ENCODE measurements around the gene CLDN11.

CLDN11 gene

DNA sequence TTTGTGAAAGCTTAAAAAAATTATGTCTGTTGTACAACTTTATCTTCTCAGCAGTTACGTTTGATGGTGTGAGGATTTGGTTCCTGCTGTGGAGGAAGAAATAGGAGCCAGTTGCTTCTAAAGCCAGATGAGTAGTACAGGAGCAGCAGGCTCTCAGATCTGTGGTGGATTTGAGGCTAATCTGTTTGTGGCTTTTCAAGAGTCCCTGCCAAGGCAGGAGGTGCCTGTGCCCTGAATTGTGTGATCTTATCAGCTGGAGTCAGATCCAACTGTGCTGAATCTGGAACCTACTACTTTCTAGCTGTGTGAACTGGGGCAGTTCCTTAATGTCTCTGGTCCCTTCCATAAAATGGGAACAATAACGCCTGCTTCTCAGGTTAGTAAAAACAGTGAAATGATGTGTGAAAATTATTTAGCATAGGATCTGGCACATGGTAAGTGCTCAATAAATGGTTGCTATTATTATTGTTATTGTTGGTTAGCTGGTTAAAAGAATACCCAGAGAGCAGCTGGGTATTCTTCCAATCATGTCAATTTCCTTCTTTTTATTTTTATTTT lies 7.7 kb downstream of the CLDN11 start:
- DNase-seq (ENCODE audit: low spot score) = no peak

DNA sequence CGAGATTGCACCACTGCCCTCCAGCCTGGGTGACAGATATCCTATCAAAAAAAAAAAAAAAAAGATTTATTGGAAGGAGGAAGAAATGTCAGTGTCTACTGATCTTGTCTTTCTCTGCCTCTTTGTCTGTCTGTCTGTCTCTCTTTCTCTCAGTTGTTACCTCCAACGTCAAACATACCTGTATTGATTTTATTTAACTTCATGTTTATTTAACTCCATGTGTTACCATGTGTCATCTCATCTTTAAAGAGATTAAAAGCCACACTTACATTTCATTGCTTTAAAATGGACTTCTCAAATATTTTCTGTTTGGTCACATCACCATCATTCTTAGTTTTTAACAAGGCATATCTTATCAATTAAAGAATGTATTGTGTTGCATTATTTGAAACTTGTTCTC lies 9.4 kb downstream of the CLDN11 start:
- no peak for DNase-seq (ENCODE audit: low spot score)

DNA sequence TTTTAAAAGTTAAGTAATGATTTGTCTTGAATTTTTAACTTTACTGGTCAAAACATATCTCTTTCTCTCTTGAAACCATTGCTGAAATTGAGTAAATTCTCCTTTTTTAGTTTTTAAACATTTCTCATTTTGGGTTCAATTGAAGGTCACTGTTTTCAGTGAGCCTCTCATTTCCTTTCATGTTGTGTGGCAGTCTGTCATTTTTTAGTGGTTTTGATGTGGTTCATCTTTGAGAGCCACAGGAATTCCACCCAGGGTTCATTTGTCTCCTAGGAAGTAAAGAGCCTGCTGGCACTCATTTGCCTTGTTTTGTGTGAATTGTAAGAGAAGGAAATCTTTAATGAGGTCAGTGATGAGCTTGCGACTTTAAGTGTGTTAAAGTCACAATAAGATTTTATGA lies 10.4 kb downstream of the CLDN11 start:
- no peak for DNase-seq (ENCODE audit: low spot score)

DNA sequence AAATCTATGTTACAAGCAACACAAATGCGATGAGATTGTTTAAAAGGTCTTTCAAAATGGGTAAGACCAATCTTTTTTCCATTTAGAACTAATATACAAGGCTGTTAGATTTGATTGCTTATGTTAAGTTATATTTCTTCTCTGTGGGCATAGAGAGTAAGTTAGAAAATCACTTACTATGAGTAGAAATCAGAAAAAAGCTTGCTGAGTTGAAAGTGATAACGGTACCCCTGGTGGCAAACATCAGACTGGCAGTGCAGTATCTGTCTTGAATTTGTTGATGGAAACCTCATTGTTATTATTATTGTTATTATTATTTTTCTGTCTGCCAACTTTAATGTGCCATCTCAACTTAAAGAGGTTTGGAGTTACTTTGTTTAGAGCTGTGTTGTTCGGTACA lies 12.4 kb downstream of the CLDN11 start:
- no peak for DNase-seq (ENCODE audit: low spot score)

DNA sequence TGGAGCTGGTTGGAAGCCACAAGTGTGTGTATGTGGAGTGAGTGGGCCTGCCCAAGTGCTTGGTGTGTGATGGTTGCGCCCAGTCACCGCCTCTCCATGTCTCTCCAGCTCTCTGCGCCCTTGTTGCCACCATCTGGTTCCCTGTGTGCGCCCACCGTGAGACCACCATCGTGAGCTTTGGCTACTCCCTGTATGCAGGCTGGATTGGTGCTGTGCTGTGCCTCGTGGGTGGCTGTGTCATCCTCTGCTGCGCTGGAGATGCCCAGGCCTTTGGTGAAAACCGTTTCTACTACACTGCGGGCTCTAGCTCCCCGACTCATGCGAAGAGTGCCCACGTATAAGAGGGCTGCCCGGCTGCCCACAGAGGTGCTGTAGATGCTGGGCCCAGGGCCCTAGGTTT lies 13.7 kb downstream of the CLDN11 start:
- DNase-seq (ENCODE audit: low spot score) = no peak

DNA sequence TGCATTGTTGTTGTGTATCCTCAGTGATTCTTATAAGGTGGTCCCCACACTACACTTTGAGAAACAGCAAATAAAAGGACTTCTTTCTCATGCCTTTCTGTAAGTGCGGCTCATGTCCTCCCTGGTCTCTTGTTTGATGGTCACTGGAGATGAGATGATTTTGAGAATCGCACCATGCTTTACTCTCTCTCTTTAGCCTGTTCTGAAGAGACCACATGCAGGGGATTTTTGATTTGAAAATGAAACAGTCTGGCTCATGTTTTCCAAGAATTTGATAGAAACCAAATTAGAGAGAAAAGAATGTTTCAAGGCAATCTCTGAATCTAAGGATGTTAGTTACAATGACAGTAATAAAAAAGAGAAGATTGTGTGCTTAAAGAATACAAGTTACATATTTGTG lies 18.0 kb downstream of the CLDN11 start:
- no peak for DNase-seq (ENCODE audit: low spot score)

DNA sequence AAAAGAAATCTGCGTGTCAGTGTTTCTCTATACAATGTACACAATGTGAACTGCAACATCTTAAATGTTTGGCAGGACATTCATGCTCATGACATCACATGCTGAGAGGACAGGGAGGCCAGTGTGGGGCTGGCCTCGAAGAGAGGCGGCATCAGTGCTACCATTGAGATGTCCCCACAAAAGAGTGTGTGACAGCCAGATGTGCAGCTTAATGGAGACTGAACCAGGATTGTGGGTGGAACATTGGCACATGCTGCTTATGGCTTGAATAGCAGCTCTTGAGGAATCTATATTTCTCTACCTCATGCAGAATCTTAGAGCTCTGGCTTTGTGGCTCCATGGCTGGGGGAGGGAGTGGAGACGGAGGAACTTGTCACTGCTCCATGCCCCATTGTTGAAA lies 18.5 kb downstream of the CLDN11 start:
- no peak for DNase-seq (ENCODE audit: low spot score)

DNA sequence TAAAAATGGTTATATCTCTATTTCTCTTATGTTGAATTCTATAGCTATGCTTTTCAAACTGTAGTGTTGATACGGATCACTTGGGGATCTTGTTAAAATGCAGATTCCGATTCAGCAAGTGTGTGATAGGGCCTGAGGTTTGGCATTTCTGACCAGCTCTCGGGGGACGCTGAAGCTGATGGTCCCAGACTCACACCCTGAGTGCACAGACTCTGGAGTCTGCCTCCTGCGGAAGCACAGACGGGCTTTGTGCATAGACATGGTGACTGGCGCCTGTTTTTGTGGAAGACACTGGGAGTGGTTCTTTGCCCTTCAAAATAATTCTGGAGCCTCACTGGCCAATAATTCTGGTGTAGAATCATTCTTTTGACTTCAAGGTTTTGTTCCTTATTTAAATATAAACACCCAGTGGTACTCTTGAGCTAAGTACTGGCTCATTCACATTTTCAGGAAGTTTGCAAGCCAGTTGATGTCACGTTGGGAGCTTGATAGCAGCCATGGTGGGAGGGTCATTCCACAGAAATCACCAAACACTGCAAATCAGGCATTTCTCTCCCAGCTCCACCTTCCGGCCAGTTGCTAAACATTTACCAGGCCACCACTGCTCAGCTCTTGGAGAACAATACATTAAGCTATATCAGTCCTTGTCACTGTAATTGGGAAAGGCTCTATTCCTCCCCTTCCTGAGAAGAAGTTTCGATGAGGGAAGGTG lies 19.2 kb downstream of the CLDN11 start:
- DNase-seq (ENCODE audit: low spot score) = no peak

DNA sequence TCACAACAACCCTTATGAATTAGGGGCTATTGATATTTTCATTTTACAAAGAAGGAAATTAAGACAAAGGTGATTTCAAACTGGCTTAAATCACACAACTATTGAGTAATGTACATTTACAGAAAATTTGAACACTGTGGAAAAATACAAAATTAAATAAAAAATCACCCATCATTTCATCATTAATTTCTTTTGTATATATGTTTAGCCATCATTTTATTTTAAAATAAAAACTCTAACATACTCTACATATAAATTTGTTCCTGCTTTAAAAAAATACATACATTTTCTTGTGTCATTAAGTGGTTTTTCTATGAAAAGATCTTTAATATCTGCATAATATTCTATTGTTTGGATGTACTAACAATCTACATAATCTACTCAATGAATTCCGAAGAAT lies 20.2 kb downstream of the CLDN11 start:
- no peak for DNase-seq (ENCODE audit: low spot score)

DNA sequence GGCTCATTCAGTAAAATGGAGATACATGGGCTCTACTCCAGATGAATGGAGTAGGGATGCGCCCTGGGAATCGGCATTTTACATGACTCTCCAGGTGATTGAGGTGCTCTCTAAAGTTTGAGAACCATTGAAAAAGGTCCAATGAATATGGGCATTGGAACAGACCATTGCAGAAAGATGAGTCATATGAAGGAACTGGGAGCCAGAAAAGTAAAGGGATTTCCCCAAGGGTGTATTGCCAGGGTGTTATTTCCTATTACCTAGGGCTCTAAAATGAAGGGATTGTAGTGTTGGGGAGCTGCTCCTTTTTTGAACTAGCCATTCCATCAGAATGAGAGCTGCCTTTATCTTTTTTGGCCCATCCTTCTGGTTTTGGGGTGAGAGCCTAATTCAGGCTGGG lies 21.7 kb downstream of the CLDN11 start:
- DNase-seq (ENCODE audit: low spot score) = no peak

DNA sequence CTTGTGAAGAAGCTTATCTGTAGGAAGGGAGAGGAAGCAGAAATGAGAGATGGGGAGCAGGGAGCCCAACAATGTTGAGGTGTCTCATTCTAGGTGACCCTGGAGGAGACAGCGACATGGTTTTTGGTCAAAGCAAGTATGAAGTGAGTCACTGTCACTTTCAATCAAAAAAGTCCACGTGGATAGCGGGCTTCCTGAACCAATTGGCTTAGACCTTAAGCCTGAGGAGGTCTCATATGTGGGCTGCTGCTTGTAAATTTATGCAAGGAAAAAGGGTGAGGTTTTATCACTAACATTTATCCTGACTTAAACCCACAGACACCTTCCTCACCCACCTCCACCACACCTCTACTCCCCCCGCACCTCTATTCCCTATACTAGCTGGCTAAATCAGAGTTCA lies 22.7 kb downstream of the CLDN11 start:
- DNase-seq (ENCODE audit: low spot score) = no peak

DNA sequence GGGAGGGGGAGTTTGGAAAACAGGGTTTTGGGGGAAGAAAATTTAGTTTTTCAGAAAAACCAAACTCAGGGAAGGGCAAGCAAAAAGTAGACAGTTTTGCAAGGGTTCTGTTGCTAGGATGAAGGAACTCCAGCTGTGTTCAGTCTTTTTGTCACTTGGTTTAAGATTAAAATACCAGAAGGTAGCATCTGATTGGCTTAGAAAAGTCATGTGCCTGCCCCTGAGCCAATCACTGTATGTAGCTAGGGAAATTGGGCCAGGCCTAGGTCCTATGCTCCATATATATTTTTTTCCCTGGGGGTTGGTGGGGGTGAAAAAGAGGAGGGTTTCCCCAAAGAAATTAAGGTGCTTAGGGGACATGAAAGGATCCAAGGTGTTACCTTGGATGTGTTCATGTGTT lies 24.3 kb downstream of the CLDN11 start:
- DNase-seq (ENCODE audit: low spot score) = no peak

DNA sequence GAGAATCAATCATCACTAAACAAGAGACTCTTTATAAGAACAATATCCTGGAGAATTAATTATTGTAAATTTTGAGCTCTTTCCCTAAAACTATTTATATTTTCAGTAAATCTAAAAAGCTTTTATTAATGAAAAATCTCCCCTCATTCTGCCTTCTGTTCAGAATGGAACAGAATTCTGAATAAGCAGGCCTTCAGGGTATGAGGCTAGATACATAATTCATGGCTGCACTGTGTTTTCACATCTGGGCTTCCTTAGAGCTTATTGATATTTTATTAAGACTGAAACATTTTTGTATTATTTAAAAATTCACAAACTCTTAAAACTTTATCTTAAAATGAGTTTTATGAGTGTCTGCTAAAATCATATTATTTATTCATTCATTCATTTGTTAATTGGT lies 24.8 kb downstream of the CLDN11 start:
- DNase-seq (ENCODE audit: low spot score) = no peak

DNA sequence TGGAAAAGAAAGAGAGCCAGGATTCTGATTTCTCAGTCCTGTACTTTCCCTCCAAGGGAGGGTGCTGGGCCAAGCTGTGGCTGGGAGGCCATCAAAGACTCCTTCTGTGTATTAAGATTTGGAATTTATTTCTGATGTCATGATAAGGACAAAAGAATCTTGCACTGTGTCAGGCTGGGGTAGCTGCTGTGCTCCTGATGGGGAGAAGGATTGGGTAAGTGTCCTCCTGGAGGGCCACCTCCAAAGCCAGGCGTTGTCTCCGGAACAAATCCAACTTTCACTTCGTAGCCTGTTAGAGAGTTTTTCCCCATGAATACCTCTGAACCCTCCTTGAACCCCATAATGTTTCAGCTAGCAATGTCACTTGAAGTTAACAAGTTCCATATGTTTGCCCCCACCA lies 29.9 kb downstream of the CLDN11 start:
- DNase-seq (ENCODE audit: low spot score) = no peak

DNA sequence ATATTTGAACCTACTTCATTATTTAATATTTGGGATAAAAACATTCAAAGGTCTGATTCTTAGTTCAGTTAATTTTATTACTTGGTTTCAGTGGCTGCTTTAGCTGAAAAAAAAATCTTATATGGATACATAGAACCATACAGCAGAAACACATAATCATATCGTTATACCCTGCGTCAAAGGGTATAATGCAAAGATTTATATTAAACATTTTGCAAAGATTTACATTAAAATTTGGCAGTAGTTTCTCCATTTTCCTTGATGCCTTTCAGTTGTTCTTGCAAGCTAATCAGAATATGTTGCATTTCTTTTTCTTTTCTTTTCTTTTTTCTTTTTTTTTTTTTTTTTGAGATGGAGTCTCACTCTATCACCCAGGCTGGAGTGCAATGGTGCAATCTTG lies 31.4 kb downstream of the CLDN11 start:
- no peak for DNase-seq (ENCODE audit: low spot score)

DNA sequence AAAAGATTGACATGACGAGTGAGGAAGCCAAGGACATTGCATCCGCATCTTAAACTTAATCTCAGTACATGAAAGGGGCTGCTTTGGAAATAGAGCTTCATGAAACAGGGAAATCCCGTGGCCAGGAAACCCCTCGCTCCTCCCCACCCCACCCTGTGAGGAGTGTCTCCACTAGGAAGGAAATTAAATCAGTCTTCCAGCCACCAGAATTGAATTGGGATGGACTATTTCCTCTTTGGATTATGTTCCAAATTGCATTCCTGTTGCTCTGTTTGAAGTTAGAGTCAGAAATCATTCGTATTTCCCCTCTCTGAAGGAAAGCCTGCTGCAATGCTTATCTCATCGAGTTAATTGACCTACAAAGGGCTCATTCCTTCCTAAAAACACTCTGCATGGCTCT lies 35.8 kb downstream of the CLDN11 start:
- DNase-seq (ENCODE audit: low spot score) = no peak

DNA sequence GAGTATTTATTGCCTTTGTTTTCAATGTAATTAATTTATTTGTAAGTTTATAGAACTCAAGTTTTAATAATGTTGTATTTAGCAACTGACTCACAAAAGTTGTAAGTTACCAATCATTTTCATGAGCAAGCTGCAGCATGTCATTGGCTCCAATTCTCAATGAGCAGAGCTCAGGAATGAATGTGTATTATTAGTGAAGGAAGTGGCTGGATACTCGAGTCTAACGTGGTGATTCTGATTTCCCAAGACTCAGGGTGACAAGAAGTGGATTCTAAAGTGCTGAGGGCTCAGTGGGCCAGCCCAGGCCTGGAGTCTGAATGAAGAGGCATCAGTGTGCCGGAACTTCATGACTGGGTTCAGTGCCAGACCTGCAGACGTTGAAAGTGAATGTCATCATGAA lies 39.6 kb downstream of the CLDN11 start:
- DNase-seq (ENCODE audit: low spot score) = no peak

DNA sequence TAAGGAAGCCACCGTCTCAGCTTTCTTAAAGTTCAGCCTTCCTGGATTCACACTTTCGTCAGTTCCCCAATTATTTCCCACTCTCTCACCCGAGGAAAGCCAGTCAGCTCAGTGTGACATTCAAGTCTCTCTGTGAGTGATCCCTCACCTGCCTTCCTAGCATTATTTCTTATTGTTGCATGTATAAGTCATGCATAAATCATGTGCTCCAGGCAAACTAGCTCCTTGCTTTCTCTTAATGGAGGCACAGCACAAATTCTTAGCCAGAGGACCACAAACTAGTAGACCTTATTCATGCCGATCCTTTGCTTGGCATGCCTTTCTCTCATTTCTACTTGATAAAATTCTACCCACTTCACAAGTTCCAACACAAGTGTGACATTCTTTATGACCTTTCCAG lies 44.3 kb downstream of the CLDN11 start:
- no peak for DNase-seq (ENCODE audit: low spot score)

DNA sequence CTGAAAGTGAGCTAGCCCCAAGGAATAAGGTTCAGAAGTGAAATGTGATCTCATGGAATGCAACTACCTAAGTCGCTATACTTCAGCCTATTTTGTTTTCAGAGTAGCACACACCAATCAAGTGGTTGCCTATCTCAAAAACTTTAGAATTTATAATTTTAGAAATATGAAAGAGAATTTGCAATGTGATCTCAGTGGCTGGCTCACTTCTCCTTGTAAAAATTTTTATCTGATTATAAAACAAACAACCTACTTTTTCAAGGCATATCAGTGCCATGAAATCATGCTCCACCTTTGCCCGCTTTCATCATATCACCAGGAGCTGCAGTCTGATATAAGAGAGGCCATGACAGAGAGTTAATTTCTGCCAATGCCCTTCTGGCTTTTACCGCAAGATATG lies 47.3 kb downstream of the CLDN11 start:
- DNase-seq (ENCODE audit: low spot score) = no peak

DNA sequence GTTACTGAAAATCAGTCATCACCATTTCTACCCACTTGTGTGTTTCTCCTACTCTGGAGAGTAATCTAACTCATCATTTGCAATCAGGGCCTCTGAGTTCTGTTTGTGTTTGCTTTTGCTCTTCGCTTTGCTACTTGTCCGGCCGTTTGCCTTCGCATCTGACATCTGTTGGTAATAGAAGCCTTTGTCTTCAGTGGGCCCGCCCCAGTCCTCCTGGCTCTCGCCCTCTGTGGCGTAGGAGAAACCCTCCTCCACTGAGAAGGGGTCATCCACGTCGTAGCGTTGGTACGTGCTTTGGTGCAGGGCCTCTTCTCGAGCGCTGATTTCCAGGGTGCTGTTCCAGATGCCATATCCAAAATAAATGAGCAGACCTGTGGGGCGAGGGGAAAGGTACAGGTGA lies 48.3 kb downstream of the CLDN11 start:
- no peak for DNase-seq (ENCODE audit: low spot score)

DNA sequence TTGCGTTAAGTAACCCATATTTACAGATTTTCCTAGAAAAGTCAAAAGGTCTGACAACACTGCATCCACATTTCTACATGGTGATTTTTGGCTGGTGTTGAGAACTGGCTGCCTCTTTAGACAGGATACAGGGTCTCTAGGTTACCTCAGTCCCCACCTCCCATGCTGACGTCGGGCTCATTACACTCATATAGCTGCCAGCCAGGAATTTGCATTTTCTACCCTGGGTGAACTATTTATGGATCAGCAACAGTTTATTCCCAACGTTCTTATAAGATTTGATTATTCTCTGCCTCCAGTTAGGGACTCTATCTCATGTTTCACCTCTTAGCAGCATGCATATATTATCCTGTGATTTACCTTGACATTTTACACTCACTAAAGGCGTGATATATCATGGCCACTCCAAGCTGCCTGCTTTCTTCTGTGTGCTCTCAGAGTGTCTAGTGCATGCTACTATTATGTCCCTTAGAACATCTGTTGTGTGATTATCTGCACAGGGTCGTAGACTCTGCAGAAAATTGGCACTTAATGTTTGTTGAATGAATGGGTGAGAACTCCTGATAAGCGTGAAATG lies 49.0 kb downstream of the CLDN11 start:
- DNase-seq (ENCODE audit: low spot score) = no peak

DNA sequence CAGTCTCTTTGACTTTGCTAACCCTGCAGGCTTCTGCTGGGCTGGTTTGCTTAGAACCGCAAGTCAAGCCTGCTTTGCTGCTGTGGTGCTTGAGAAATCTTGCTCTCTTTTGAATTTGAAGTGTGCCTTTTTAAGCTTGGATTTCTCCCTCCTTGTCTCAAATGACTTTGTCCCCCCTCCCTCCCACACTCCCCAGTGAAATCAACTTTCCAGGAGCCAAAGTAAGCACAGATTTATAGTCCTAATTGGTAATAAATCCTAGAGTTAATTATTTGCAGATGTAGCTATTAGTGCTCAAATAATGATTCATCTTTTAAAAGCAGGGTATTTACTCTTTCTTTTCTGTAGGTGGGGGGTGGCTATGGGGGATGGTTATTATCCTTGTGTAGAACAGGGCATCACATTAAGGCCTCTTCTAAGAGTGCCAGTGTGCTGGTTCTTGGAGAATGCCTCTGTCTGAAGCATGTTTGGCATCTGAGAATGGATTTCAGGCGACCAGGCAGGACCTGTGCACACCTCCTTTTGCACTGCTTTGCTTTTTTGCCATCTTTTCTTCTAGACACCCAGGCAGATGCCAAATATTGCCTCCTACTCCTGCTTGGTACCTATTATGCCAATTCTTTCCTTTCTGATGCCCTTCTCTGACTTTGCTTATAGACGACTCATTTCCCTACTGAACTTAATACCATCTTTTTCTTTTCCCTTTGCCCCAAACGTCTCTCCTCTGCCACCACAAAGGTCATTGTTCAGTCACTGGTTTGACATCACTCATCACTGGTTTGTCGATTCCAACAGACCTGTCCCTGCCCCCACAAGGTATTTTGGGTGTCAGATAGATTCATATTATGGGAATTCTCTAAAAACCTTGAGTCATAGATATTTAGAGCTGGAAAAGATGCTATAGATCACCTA lies 50.7 kb downstream of the CLDN11 start:
- no peak for DNase-seq (ENCODE audit: low spot score)

Data from hematopoietic multipotent progenitor cell treated with erythropoietin and hydrocortisone succinate and interleukin-3 and kit ligand, for 15 days (in vitro differentiated cells).